Measurements from ENCODE around the gene DHX34. TPM values are rescaled to one million over a fixed set of nuclear protein-coding genes. Genes with fewer than 3 reads are reported as not detected.
"Not testable (repeated sequence)": the region's sequence is repeated elsewhere in the genome, so short reads cannot be mapped to it uniquely, and the experiment has no call there.

DHX34 gene
- total RNA-seq, 1 experiment from 2014 or later: 10.0 TPM

GRCh38 chr19:47353307-47353712, 4.2 kb downstream of the DHX34 start:
- in situ Hi-C loops (cut with HindIII; ENCODE audit: low pct_unique_long_range_greater_than_20kb, low sequenced_read_pairs): no loop called here
- no peak for DNase-seq (ENCODE audit: low read depth, low spot score)

GRCh38 chr19:47356900-47357299, 7.8 kb downstream of the DHX34 start:
- no peak for DNase-seq (ENCODE audit: low read depth, low spot score)
- in situ Hi-C loops (cut with HindIII; ENCODE audit: low pct_unique_long_range_greater_than_20kb, low sequenced_read_pairs): no loop called here

- no peak for DNase-seq (ENCODE audit: low read depth, low spot score)
- in situ Hi-C loops (cut with HindIII; ENCODE audit: low pct_unique_long_range_greater_than_20kb, low sequenced_read_pairs): no loop called here
These were observed 8.9 kb downstream of the DHX34 start for GRCh38 chr19:47357788-47358680.

GRCh38 chr19:47358936-47359335, 9.8 kb downstream of the DHX34 start:
- no peak for DNase-seq (ENCODE audit: low read depth, low spot score)
- in situ Hi-C loops (cut with HindIII; ENCODE audit: low pct_unique_long_range_greater_than_20kb, low sequenced_read_pairs): no loop called here

GRCh38 chr19:47362321-47362720, 13.2 kb downstream of the DHX34 start:
- in situ Hi-C loops (cut with HindIII; ENCODE audit: low pct_unique_long_range_greater_than_20kb, low sequenced_read_pairs): no loop called here

GRCh38 chr19:47363758-47364531, 14.8 kb downstream of the DHX34 start:
- DNase-seq (ENCODE audit: low read depth, low spot score): peak; percentile 75
- in situ Hi-C loops (cut with HindIII; ENCODE audit: low pct_unique_long_range_greater_than_20kb, low sequenced_read_pairs): no loop called here

More at GRCh38 chr19:47362321-47362720, 13.2 kb downstream of the DHX34 start:
- no peak for DNase-seq (ENCODE audit: low read depth, low spot score)

GRCh38 chr19:47365455-47365854, 16.3 kb downstream of the DHX34 start:
- in situ Hi-C loops (cut with HindIII; ENCODE audit: low pct_unique_long_range_greater_than_20kb, low sequenced_read_pairs): not testable (repeated sequence)

GRCh38 chr19:47370045-47370611, 21.0 kb downstream of the DHX34 start:
- in situ Hi-C loops (cut with HindIII; ENCODE audit: low pct_unique_long_range_greater_than_20kb, low sequenced_read_pairs): no loop called here
- DNase-seq (ENCODE audit: low read depth, low spot score): no peak

More at GRCh38 chr19:47365455-47365854, 16.3 kb downstream of the DHX34 start:
- DNase-seq (ENCODE audit: low read depth, low spot score): not testable (repeated sequence)

GRCh38 chr19:47371261-47371660, 22.1 kb downstream of the DHX34 start:
- no peak for DNase-seq (ENCODE audit: low read depth, low spot score)
- in situ Hi-C loops (cut with HindIII; ENCODE audit: low pct_unique_long_range_greater_than_20kb, low sequenced_read_pairs): no loop called here

GRCh38 chr19:47372603-47373002, 23.5 kb downstream of the DHX34 start:
- in situ Hi-C loops (cut with HindIII; ENCODE audit: low pct_unique_long_range_greater_than_20kb, low sequenced_read_pairs): no loop called here
- DNase-seq (ENCODE audit: low read depth, low spot score): no peak

GRCh38 chr19:47373246-47374240, 24.4 kb downstream of the DHX34 start:
- in situ Hi-C loops (cut with HindIII; ENCODE audit: low pct_unique_long_range_greater_than_20kb, low sequenced_read_pairs): no loop called here
- DNase-seq (ENCODE audit: low read depth, low spot score): no peak

GRCh38 chr19:47374876-47375693, 26.0 kb downstream of the DHX34 start:
- in situ Hi-C loops (cut with HindIII; ENCODE audit: low pct_unique_long_range_greater_than_20kb, low sequenced_read_pairs): no loop called here
- DNase-seq (ENCODE audit: low read depth, low spot score): no peak

- DNase-seq (ENCODE audit: low read depth, low spot score): no peak
- in situ Hi-C loops (cut with HindIII; ENCODE audit: low pct_unique_long_range_greater_than_20kb, low sequenced_read_pairs): no loop called here
These were observed 26.8 kb downstream of the DHX34 start for GRCh38 chr19:47375694-47376588.

GRCh38 chr19:47376589-47377144, 27.6 kb downstream of the DHX34 start:
- in situ Hi-C loops (cut with HindIII; ENCODE audit: low pct_unique_long_range_greater_than_20kb, low sequenced_read_pairs): no loop called here
- no peak for DNase-seq (ENCODE audit: low read depth, low spot score)

GRCh38 chr19:47377208-47377701, 28.1 kb downstream of the DHX34 start:
- in situ Hi-C loops (cut with HindIII; ENCODE audit: low pct_unique_long_range_greater_than_20kb, low sequenced_read_pairs): no loop called here
- no peak for DNase-seq (ENCODE audit: low read depth, low spot score)

All from SK-MEL-5 (cell line).